Measurements from ENCODE around the gene PON1.

PON1 gene

DNA sequence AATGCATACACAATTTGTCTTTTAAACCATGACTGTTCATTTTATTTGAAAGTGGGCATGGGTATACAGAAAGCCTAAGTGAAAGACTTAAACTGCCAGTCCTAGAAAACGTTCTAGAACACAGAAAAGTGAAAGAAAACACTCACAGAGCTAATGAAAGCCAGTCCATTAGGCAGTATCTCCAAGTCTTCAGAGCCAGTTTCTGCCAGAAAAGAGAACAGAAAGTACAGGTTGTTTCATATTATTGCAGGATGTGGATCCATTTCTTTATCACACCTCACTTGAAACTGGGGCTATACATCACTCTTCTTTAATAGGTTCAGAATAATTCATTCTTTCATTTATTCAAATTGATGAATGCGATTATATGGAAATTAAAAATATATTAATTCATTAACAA lies 7.7 kb downstream of the PON1 start:
- DNase-seq, result no peak

- no peak for DNase-seq
These were observed 11.8 kb downstream of the PON1 start for GRCh38 chr7:95312561-95312960.

DNA sequence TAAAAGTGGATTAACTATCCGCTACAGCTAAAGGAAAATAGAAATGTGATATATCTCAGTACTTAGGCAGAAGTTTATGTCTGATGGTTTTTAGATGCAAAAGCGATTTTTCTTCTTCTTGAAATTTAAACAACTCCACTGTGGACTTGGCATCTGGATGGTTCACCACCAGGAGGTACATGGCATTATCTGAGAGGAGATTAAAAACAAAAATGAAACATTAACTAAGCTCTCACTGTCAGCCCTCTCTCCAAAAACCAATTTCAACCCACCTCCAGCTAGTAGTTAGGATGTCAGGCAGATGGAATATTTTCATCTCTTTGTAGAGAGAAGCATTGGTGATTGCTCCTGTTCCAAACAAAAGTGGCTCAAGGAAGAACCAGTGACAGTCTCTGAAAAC lies 12.9 kb downstream of the PON1 start:
- no peak for DNase-seq

DNA sequence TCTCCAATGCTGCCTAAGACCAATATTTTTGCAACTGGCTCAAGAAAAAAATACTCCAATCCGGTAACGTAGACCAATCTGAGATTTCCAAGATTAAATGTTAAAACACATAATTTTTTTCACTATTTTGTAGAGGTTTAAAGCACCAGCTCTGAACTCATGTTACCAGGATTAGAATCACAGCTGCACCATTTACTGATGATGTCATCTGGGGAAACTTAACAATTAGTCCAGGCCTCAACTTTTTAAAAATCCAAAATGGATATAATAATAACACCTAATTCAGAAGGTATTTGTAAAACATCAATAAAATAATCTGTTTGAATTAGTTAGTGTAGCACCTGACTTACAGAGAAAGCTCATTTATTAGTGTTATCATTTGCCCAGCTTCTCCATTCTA lies 14.4 kb downstream of the PON1 start:
- DNase-seq, result no peak

DNA sequence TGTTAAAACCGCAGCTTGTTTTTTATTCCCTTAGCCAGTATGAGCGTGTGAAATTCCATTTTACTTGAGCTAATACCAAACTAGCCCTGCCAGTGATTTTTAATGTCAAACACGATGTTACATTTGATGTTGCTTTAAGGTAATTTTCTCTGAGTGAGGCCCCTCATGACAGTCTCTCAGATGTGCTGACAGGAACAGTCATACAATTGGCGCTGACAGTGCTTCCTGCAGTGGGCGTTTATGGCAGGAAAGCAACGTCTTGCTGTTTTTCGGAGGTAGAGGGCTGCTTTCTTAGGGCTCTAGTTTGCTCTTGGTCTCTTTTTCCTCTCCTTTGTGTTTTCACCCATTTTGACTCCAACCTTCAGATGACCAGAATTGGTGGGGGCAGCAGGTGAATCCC lies 19.3 kb downstream of the PON1 start:
- DNase-seq, result no peak

- no peak for DNase-seq
These were observed 21.1 kb downstream of the PON1 start for GRCh38 chr7:95303013-95303905.

GRCh38 chr7:95298091-95298490 lies 26.2 kb downstream of the PON1 start:
- DNase-seq, result no peak

DNA sequence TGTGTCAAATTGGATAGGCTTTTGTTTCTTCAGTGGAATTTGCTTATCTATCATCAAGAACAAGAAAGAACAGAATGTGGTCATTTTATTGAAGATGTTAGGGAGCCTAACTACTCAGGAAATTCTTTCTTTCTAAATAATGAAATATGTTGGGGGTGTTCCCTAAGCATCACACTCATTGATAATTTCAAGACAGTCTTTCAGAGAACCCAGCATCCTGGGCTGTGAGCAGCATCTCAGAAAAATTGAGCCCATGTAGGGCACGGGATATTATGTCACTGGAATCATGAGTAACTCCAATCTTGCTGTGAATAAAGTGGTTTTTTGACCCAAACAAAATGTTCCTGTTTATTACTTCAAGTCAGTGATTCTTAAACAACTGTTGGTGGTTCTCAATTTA lies 27.3 kb downstream of the PON1 start:
- no peak for DNase-seq

DNA sequence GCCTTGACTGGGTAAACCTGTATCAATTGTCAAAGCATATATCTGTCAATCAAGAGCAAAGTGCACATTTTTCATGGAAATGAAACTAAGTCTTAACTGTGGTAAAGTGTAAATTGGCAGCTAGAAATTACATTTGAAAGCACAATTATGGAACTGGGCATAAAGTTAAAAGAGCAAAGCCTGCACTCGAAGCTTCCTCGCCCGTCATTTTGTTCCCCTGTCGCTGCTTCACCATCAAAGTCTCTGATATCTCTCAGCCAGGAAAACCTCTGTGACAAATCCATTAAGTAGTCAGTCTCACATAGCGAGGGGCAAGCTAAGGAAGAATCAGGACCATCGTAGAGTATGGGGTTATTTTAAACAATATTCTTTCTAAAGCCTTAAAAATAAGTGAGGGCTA lies 27.9 kb downstream of the PON1 start:
- DNase-seq, result no peak

DNA sequence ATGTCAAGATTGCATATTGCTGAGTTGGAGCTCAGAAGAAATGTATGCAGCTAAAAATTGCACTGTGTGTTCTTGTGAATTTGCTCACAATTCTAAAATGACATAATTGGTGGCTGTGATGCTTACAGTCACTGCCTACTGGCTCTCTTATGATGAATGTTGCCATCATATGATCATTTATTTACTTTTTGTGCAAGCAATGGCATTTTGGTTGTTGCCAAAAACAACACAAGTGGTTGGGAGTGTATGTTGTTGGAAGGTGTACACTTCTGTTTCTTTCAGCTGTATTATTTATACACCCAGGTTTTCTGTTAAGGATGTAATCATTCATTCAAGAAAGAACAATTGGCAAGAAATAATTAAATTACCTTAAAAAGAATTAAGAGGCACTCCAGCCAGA lies 28.9 kb downstream of the PON1 start:
- DNase-seq, result no peak

DNA sequence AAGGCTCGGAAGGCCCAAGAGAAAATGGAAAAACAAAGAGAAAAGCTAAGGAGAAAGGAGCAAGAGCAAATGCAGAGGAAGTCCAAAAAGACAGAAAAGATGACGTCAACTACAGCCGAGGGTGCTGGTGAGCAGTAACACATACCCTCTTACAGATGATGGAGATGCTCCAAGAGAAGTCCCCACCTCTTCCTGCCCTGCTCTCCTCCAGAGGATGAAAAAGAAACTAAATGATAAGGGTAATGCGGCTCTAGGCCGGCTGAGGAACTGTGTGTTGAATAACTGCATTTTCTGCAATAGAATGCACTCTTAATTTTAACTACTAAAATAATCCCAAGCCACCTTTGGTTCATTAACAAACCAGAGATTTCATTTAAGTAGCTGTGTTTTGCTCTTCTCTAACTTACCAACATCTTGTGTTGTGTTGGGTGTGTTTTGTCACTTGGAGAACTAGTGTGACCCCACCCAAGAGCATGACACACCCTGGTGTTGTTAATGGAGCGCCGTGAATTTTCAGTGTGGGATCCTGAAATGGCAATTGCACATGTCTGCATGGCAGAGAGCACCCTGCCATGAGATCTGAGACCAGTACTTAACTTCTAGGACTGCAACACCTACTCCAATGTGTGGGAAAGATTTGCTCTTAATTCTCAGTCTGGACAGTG lies 34.0 kb downstream of the PON1 start:
- DNase-seq, result no peak

DNA sequence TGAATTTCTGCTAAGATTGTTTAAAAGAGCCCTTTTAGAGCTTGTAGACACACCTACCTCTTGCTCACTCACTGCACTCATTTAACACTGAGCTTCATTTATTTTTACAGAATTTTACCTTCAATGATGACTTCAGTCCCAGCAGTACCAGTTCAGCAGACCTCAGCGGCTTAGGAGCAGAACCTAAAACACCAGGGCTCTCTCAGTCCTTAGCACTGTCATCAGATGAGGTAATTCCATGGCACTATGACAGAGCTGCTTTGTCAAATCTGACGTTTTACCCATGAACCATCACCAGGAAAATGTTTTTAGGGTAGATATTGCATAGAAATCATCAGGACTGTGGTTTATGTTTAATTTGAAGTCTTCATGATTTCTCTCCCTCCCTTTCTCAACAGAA lies 38.2 kb downstream of the PON1 start:
- DNase-seq, result no peak

- no peak for DNase-seq
These were observed 44.9 kb downstream of the PON1 start for GRCh38 chr7:95279417-95279816.

- DNase-seq, result no peak
These were observed 48.2 kb downstream of the PON1 start for GRCh38 chr7:95276114-95276513.

- DNase-seq, result no peak
These were observed 54.7 kb downstream of the PON1 start for GRCh38 chr7:95269640-95270039.

- no peak for DNase-seq
These were observed 56.6 kb downstream of the PON1 start for GRCh38 chr7:95267754-95268153.

DNA sequence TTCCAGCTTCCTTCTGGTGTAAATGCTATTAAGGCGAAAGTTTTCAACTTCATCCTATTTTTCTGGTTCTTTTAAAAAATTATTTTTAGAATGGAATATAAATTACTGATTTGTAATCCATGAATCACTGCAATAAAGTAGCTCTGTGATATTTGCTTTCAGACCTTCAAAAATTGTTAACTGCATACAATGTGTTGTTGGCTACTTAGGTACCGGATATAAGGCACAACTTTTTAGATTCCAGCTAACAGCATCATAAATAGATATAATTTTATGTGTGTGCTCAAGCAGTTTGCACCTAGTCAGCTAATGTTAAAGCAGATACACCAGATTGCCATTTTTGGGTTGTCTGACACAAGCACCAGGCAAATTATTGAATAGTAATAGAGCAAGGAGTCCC lies 58.7 kb downstream of the PON1 start:
- DNase-seq, result no peak

DNA sequence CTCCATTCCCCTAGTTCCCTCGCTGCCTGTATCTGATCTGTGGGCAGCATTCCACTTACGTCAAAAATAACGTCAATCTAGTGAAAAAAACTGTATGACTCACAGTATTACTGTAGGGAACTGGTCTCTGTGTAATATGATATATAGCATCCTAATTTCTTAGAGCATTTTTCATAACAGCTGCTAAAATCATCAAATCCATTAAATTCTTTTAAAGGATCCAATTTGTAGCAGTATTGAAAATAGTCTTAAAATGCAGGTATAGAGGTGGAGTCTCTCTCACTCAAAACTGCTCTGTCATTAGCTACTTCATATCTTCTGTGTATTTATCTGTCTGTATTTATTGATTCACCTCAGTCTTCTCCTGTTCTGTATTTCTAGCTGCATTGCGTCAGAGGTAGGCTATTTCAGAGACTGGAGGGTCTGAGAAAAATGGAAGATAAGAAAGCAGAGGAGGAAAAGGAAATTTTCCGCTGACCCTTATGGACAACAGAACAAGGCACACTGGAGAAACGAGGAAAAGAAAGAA lies 59.9 kb downstream of the PON1 start:
- DNase-seq, result no peak

DNA sequence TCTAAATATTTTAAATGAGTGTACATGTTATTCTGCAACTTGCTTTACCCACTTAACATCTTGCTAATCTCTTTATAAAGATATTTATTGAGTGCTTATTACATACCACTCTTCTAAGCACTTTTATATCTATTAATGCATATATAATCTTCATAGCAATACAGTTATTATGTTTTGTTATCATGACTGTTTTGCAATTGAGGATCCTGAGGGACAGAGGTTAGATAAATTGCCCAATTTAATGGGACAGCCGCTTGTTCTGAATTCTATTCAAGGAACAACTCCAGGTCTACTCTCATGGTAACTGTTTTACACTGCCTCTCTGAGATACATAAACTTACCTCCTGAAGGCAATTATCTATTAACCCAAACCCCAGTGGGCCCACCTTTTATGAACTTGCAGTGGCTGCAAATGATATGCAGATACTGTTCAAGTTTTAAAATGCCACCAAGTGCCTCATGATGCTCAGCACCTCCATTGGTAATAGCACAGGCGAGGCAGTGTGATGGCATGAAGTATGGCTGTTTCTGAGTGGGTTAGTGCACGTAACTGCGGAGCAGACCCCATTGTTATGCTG lies 60.5 kb downstream of the PON1 start:
- DNase-seq, result no peak

DNA sequence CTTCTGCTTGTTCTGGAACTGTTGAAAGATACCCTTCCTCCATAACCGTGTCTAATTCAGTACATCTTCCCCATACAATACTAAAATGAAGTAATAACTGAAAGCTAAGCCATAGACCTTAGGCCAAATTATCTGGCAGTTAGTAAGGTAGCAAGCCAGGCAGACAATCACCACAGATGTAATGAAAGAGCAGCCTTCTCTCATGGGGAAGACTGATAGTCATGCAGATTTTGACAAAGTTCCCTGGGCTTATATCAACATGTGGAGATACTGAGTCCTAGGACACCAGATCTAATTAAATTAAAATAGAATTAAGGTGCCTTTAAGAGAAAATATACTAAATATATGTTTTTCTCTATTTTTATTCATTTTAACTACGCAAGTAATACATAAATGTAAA lies 61.5 kb downstream of the PON1 start:
- DNase-seq, result no peak

GRCh38 chr7:95261895-95262415 lies 62.4 kb downstream of the PON1 start:
- DNase-seq, result no peak

GRCh38 chr7:95255691-95256090 lies 68.6 kb downstream of the PON1 start:
- DNase-seq, result no peak

DNA sequence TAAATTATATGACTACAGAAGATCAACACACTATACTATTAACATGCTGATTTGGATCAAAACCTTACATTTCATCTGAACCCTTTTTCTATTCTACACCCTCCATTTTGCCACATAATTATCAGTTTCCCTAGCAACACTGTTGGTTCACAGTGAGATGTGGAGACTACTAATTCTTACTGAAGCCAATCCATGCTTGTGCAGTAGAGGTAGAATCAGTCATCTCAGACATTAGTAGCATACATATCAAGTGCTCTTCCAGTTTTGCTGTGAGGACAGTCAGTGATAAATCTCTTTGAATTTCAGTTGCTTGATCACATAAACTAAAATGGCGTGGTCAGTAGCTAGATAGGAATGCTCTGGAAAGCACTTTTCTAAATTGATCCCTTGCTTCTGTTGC lies 70.3 kb downstream of the PON1 start:
- DNase-seq, result no peak

- DNase-seq, result no peak
These were observed 72.4 kb downstream of the PON1 start for GRCh38 chr7:95251966-95252365.

Measured in CD4-positive, alpha-beta T cell treated with Interleukin-17A for 4 hours (primary cell).